A673 (cell line): ENCODE data around the gene CARD8. TPM values are rescaled to one million over a fixed set of nuclear protein-coding genes. Genes with fewer than 3 reads are reported as not detected.

ENCODE experiments used
- BruUV-seq: library from RNA; stranded (reverse); fragments of 400-500 nt; replicated peaks from 2 replicates; lab custom pipeline; 2021; lab: Mats Ljungman, UMichigan
- CTCF ChIA-PET: fragments of 300-600 bp; sonication (Branson Sonifier 250); formaldehyde crosslinking; loops from one replicate; lab custom pipeline; 2022; ENCODE audit warnings: antibody characterized with exemption; lab: Charles Lee
- POLR2A ChIA-PET: fragments of 300-600 bp; sonication (Branson Sonifier 250); formaldehyde crosslinking; loops from one replicate; lab custom pipeline; 2022; ENCODE audit warnings: antibody characterized with exemption; ENCODE audit not compliant: low non-redundant PET; lab: Charles Lee
- DNase-seq: peaks from one replicate; pipeline ENCODE4 v3.0.0-alpha.2; 2015; ENCODE audit warnings: low spot score
- H3K27ac ChIP-seq: fragments of 200-600 bp; sonication (generic); 2 replicates; pipeline ENCODE4 v1.5.1; 2016; ENCODE audit warnings: mixed run types, low read depth, mild to moderate bottlenecking, mixed read lengths, antibody characterized with exemption, low read length; ENCODE audit not compliant: poor library complexity, severe bottlenecking
- H3K27me3 ChIP-seq: fragments of 200-600 bp; sonication (generic); replicated peaks from 2 replicates; pipeline ENCODE4 v1.6.1; 2017; ENCODE audit warnings: mixed run types, low read depth, mild to moderate bottlenecking, mixed read lengths, antibody characterized with exemption, low read length; ENCODE audit not compliant: insufficient read depth, poor library complexity
- H3K36me3 ChIP-seq: fragments of 200-600 bp; sonication (generic); 2 replicates; pipeline ENCODE4 v1.6.1; 2016; ENCODE audit warnings: mixed run types, mild to moderate bottlenecking, mixed read lengths, antibody characterized with exemption, low read length; ENCODE audit not compliant: insufficient read depth, poor library complexity, severe bottlenecking
- H3K4me1 ChIP-seq: fragments of 200-600 bp; sonication (generic); 2 replicates; pipeline ENCODE4 v1.6.1; 2017; ENCODE audit warnings: mixed run types, mild to moderate bottlenecking, mixed read lengths, antibody characterized with exemption, low read length; ENCODE audit not compliant: insufficient read depth, poor library complexity, severe bottlenecking
- H3K4me3 ChIP-seq: fragments of 200-600 bp; sonication (generic); 2 replicates; pipeline ENCODE4 v1.5.1; 2016; ENCODE audit warnings: low read depth, mixed run types, mild to moderate bottlenecking, mixed read lengths, low read length; ENCODE audit not compliant: poor library complexity, severe bottlenecking
- H3K9me3 ChIP-seq: fragments of 200-600 bp; sonication (generic); 2 replicates; pipeline ENCODE4 v1.6.1; 2016; ENCODE audit warnings: mixed run types, low read depth, mild to moderate bottlenecking, mixed read lengths, antibody characterized with exemption, low read length; ENCODE audit not compliant: poor library complexity, severe bottlenecking
- EZH2 ChIP-seq: fragments of 200-600 bp; sonication (generic); IDR thresholded peaks from 2 replicates; pipeline ENCODE4 v1.6.1; 2017; ENCODE audit warnings: borderline replicate concordance, low read depth, mild to moderate bottlenecking, mixed read lengths, antibody characterized with exemption, low read length; ENCODE audit not compliant: poor library complexity, severe bottlenecking
- intact Hi-C: fragments of 100-400 bp; cut with micrococcal nuclease; formaldehyde crosslinking; loops from one replicate; pipeline ENCODE4 v1.10.0; 2022; ENCODE audit not compliant: unreplicated experiment
- total RNA-seq: library from RNA; stranded (reverse); gene quantifications from 2 replicates; pipeline ENCODE4 v1.2.3, GENCODE V29; 2021
- TF ChIP-seq, protein P1 (sequence below): fragments of 300-800, 200-600 bp; sonication (generic); conservative IDR thresholded peaks from 2 replicates; pipeline ENCODE4 v1.5.1; 2017; ENCODE audit warnings: low read depth, mild to moderate bottlenecking, antibody characterized with exemption, low read length, moderate library complexity, mixed read lengths

Gene CARD8
- total RNA-seq, 1 experiment from 2014 or later = 151 TPM

DNA sequence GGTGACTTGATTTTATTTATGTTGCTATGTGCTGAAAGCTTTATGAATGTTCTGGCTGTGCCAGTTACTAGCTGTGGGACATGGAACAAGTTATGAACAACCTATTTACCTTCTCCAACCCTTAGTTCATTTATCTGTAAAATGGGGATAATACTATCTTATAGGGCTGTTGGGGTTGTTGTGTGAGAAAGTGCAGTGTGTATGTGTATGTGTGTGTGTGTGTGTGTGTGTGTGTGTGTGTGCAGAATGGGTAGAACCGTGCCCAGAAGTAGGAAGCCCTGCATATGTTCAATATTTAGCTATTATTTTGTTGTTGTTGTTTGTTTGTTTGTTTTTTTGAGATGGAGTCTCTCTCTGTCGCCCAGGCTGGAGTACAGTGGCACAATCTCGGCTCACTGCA lies 64.8 kb downstream of the CARD8 start:
- Histone ChIP-seq H3K27me3 (no peaks in the 10 kb centered on the region), H3K36me3 (peaks cover 5% of the 10 kb centered on the region), H3K4me3 (no peak overlapping the region), H3K9me3 (peaks cover 2% of the 10 kb centered on the region), H3K4me1 (peaks cover 9% of the 10 kb centered on the region), H3K27ac (peak overlapping the region; percentile 46)
- BruUV-seq = no TSS peak
- TF ChIP-seq EZH2 = no peak
- TF ChIP-seq, protein P1, sequence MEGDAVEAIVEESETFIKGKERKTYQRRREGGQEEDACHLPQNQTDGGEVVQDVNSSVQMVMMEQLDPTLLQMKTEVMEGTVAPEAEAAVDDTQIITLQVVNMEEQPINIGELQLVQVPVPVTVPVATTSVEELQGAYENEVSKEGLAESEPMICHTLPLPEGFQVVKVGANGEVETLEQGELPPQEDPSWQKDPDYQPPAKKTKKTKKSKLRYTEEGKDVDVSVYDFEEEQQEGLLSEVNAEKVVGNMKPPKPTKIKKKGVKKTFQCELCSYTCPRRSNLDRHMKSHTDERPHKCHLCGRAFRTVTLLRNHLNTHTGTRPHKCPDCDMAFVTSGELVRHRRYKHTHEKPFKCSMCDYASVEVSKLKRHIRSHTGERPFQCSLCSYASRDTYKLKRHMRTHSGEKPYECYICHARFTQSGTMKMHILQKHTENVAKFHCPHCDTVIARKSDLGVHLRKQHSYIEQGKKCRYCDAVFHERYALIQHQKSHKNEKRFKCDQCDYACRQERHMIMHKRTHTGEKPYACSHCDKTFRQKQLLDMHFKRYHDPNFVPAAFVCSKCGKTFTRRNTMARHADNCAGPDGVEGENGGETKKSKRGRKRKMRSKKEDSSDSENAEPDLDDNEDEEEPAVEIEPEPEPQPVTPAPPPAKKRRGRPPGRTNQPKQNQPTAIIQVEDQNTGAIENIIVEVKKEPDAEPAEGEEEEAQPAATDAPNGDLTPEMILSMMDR = no peak
- POLR2A ChIA-PET = no interaction called here
- CTCF ChIA-PET = interaction anchor here (0.8 to 1.4 kb wide), 4 partner anchors 12 to 84 kb away, joined by 3 to 14 read pairs (median 5); no protein-coding TSS in a partner anchor
- no peak for DNase-seq
- intact Hi-C loops = no loop called here

DNA sequence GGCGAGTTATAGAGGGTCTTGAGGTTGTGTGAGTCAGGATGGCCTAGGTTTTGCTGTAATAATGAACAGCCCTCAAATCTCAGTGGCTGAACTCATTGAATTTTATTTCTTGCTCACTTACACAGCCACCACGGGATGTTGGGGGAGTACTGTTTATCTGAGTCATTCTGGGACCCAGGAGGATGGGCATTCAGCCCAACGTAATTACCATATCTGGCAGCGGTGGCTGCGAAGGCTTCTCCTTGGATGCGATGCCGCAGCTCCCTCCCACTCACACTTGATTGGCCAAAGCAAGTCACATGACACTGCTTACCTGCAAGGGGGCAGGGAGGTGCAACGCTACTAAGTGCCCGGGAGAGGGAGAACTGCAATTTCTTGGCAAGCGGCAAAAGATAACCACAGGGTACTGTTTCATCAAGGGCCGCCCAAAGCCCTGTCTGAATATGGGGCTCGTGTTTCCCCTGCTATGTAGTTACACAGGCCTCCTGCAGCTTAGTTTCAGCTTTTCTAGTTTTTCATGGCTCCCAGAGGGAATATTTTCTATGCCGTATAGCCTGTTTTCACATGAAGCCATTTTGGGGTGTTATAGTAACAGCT lies 65.3 kb downstream of the CARD8 start:
- Histone ChIP-seq H3K4me3 (no peak overlapping the region), H3K9me3 (peaks cover 2% of the 10 kb centered on the region), H3K36me3 (peaks cover 5% of the 10 kb centered on the region), H3K27ac (peak overlapping the region; percentile 46), H3K27me3 (no peaks in the 10 kb centered on the region), H3K4me1 (peaks cover 9% of the 10 kb centered on the region)
- CTCF ChIA-PET = interaction anchor here (0.6 to 1.4 kb wide), 4 partner anchors 13 to 70 kb away, joined by 3 to 14 read pairs (median 4); no protein-coding TSS in a partner anchor
- TF ChIP-seq, protein P1 = peak; percentile 67
- TF ChIP-seq EZH2 = no peak
- intact Hi-C loops = no loop called here
- POLR2A ChIA-PET = no interaction called here
- no TSS peak for BruUV-seq
- peak; percentile 98 for DNase-seq

DNA sequence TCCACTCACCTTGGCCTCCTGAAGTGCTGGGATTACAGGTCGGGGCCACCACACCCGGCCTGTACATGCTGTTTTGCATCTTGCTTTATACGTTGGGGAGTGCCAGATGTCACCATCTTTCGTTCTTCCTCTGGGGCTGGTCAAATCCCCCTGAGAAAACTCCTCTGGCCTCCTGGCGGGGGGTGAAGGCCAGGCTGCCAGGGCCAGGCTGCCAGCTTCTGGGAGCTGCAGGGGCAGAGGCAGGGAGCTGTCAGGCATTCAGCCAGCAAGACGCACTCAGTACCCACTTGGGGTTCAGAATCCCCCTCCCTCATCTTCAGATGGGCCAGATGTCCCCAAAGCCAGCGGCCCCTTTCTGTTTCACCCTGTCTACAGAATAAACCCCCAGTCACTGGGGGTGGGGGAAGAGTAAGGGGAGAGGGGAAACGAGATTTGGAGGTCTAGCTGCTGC lies 69.1 kb downstream of the CARD8 start:
- H3K4me3 ChIP-seq = no peak overlapping the region
- POLR2A ChIA-PET = no interaction called here
- TF ChIP-seq, protein P1 = no peak
- no peak for TF ChIP-seq EZH2
- peaks cover 9% of the 10 kb centered on the region for H3K4me1 ChIP-seq
- CTCF ChIA-PET = no interaction called here
- H3K27ac ChIP-seq = no peak overlapping the region
- H3K9me3 ChIP-seq = peaks cover 9% of the 10 kb centered on the region
- H3K27me3 ChIP-seq = no peaks in the 10 kb centered on the region
- peaks cover 18% of the 10 kb centered on the region for H3K36me3 ChIP-seq
- DNase-seq = no peak
- intact Hi-C loops = no loop called here
- BruUV-seq = no TSS peak
